Activated T-cell treated with anti-CD3 and anti-CD28 coated beads for 24 hours (primary cell): ENCODE results near the gene OR2M7.
"Not testable (repeated sequence)": the region's sequence is repeated elsewhere in the genome, so short reads cannot be mapped to it uniquely, and the experiment has no call there.

ENCODE experiments used
- DNase-seq: peaks from one replicate; pipeline ENCODE4 v3.0.0-alpha.2; 2020; ENCODE audit warnings: low read depth

Gene OR2M7, protein sequence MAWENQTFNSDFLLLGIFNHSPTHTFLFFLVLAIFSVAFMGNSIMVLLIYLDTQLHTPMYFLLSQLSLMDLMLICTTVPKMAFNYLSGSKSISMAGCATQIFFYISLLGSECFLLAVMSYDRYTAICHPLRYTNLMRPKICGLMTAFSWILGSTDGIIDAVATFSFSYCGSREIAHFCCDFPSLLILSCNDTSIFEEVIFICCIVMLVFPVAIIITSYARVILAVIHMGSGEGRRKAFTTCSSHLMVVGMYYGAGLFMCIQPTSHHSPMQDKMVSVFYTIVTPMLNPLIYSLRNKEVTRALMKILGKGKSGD

DNA sequence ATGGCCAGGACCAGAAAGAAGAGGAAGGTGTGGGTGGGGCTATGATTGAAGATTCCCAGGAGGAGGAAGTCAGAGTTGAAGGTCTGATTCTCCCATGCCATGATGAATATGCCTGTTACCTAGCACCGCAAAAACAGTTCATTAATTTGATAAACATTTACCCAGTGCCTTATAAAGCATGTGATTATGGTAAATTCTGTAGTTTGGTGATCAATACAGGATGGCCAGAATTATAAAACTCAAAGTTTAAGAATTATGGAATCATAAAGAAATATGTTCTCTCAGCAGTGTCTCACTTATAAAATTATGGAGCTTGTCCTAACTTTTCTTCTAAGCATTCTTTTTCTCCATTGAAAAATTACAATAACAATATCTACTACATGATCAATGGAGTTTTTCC is at the start of gene OR2M7:
Gene OR2M7 (minus strand): TSS at position 101 of the 400 bp plus-strand sequence. CDS start 0 bp downstream, at position 101.
- DNase-seq: no peak

DNA sequence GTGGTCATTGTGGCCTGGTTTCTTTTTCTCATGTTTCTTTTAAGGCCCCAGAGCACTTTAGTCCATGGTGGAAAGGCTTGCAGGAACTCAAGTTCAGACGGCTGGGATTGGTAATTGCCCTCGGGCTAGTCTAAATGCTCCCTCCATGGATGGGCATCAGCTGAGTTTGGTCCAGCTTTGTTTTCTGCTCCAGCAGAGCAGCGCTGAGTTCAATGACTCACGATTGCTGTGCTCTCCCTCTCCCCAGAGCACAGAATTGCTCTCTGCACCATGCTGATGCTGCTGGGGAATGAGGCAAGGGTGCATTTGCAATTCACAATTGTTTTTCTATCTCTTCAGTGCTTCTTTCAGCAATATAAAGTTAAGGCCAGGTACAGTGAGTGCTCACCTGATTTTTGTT is 49.4 kb upstream of the OR2M7 start:
- no peak for DNase-seq

DNA sequence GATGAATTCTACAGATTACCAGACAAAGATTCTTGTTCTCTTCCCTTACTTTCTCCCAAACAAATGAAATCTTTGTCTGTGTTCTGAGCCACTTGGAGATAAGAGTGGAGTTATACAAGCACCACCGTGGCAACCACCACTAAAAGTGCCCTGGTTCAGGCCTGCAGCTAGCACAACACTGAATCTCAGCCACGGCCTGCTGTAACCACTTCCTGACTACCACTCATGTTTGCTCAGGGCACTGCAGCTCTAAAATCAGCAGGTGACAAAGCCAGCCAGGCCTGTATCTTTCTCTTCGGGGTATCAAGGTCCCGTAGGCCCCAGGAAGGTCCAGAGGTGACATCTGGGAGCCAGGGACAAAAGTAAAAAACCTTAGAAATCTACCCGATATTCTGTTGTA is 48.0 kb upstream of the OR2M7 start:
- no peak for DNase-seq

DNA sequence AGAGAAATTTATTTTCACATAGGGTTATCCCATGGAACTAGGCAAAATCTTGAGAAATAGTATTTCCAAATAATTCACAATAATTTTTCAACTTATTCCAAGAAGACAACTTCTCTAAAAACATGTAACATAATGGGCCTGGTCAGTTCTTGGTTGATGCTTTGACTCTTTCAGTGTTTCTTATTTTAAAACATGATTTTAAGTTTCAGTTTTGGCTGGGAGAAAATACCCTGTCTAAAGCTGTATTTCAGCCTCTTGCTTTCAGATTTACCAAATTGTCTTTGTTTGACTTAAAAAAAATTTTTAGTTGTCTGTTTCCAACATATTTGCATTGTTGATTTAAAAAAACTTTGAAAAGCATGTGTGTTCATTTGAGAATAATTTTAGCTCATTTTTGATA is 42.2 kb upstream of the OR2M7 start:
- DNase-seq: no peak

DNA sequence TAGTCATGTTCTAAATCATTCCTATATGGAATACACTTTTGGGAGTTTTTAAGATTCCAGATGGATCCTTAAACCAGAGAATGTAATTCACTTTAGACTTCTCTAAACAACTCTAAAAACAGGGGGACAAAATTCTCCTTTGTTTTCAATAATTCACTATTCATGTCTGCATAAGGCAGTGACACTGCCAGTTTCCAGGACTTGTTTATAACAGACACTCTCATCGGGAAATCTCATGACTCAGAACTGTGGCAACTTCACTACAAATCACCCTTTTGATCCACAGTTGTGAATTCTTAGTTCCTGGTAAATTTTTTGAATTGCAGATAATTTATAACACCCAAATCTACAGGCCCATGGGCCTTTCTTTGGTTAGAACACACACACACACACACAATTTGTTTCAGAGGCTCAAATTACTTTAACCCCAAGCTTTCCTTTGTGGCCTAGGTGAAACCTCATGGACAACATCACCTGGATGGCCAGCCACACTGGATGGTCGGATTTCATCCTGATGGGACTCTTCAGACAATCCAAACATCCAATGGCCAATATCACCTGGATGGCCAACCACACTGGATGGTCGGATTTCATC is 36.9 kb upstream of the OR2M7 start, which contains the start of gene OR2T4:
Gene OR2T4 (plus strand): TSS at position 545 of the 595 bp plus-strand sequence. CDS start 0 bp downstream, at position 545.
- DNase-seq: no peak

DNA sequence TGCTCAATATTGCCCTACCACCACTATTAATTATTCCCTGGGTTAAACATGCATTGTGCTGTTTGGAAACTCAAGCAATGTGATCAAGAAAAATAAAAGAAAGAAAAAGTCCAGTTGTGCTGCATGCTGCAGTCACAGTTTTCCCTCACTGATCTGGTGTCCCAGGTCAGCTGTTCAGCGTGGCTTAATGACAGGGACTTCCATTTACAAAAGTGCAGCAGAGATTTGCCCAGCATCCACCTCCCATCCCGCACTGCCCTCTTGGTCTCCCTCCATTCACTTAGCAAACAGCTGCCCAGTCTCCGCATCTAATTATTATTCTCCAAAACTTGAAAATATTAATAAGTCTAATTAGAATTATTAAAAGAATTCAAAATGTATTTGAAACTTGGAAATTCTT is 35.0 kb upstream of the OR2M7 start:
- DNase-seq: no peak

DNA sequence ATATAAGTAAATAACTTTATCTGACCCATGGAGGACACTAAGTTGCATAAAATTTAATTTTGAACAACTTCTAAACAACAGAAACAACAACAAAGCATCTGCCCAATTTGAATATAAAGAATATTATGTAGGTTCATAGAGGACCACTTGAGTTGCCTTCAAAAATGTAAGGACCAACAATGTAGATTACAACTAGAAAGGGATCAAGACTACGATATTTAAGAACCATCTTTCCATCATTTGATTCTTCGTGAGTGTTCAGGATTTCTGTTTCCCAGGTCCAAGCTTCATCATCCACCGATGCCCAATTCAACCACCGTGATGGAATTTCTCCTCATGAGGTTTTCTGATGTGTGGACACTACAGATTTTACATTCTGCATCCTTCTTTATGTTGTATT is 24.1 kb upstream of the OR2M7 start, which contains the start of gene OR14C36:
Gene OR14C36 (plus strand): TSS at position 301 of the 400 bp plus-strand sequence. CDS start 0 bp downstream, at position 301.
- DNase-seq: no peak

DNA sequence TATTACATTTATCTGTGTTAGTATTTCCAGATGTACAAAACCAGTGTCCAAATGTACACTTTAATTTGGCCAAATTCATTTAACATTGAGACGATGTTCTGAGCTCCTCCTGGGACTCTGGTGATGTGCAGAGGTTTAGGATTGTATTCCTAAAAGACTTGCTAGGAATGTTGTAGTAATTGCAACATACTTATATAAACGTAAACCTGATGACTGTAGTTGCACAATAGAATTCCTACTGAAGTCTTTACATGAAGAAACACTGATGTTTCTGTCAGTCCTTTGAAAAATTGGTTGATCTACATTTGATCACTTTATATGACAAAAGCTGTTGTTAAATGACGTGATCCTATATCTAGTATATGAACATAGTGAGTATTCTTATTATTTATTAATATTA is 19.1 kb upstream of the OR2M7 start:
- no peak for DNase-seq

DNA sequence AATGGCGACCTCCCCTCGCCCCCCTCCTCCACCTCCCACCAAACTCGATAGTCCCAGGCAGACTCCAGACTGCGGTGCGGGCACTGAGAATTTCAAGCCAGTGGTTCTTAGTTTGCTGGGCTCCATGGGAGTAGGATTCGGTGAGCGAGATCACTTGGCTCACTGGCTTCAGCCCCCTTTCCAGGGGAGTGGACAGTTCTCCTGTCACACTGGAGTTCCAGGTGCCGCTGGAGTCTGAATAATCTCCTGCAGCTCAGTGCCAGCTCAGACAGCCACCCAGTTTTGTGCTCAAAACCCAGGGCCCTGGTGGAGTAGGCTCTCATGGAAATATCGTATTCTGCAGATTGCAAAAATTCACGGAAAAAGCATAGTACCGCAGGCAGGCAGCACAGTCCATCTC is 7.6 kb downstream of the OR2M7 start:
- no peak for DNase-seq

DNA sequence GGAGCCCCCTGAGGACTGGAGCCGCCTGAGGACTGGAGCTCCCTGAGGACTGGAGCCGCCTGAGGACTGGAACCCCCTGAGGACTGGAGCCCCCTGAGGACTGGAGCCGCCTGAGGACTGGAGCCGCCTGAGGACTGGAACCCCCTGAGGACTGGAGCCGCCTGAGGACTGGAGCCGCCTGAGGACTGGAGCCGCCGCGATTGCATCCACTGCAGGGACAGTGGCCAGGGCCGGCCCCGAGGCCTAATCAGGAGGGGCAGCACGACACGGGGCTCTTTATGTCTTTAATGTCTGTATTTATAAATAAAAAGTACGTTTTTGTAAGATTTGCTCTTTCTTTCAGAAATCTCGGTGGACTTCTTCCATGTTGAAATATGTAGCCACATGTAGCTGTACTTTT is 17.6 kb downstream of the OR2M7 start:
- DNase-seq: not testable (repeated sequence)

DNA sequence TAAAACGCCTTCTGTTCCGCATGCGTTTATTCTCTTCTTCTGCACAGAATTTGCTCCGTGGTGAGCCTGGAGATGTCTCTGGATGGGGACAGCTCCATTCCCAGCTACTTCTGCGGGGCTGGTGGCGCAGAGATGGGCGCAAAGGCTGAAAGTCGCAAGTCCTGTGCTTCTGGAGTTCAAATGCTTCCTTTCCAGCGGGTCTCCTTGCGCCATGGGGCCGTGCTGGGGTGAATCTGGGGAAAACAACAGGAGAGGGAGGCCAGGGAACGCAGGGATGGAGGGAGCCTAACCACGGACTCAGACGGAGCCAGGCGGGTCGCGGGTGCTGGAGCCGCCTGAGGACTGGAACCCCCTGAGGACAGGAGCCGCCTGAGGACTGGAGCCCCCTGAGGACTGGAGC is 18.3 kb downstream of the OR2M7 start:
- no peak for DNase-seq

DNA sequence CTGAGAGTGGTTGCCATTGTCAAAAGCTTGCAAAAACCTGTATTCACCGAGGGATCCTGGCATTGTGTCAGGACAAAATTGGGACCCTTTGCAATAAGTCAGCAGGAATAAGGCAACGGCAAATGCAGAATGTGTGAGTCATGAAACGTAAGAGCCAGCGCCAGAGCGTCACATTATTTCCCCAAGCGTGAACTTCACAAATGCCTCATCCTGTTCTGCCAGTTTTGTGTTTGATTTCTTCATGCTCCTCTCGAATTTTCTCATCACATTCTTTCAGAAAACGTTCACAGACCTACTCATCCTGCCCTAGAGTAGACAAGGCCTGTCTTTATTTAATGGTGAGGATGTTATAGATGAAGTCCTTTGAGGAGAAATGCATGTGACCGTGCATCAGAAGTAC is 18.7 kb downstream of the OR2M7 start:
- not testable (repeated sequence) for DNase-seq

DNA sequence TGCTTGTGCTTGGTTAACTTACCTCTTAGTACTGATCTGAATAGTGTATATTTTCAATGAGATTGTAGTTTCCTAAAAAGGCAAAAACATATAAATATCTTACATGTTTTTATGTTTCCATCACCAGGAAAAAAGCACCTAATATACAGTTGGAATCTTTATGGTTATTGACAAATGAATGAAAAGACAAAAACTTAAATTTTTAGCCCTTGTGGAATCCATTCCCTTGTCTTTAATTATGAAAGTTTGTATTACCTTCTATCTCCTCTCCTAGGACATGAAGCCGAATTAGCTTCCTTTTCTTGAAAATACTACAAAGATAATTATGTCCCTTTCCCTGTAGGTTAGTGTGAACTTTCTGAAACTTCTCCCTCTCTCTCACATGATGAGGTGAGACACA is 21.0 kb downstream of the OR2M7 start, which contains the start of gene OR2T12:
Gene OR2T12 (minus strand): TSS at position 101 of the 400 bp plus-strand sequence. CDS start 7,846 bp downstream, outside the sequence.
- no peak for DNase-seq

DNA sequence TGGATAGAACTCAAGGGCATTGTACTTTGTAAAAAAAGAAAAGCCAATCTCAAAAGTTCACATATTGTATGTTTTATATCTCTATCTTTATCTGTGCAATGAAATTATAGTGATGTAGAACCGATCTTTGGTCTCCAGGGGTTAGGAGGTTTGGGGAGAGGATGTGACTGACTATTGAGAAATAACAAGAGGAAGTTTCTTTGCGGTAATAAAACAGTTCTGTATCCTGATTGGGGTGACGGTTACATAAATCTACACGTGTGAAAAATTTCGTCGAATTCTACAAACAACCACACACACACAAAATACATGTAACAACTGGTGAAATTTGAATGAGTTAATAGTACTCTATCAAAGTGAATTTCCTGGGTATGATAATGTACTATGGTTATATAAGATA is 36.0 kb downstream of the OR2M7 start:
- no peak for DNase-seq

DNA sequence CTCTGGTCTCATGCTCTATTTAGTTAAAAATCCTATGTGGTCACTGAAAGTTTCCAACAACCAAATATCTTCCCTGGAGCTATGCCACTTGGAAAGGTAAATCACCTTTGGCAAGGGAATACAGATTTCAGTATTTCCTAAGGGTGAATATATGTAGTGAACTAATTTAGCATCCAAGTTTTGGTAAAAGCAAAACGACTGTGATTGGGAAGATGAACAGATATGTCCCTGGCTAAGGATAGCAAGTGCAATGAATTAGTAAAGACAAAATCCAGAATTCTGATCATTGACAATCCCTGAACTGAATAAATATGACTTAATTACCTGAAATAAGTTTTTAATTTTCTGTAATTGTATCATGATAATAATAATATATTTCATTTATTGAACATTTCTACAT is 46.5 kb downstream of the OR2M7 start, which contains the start of gene OR2T33:
Gene OR2T33 (minus strand): TSS at position 101 of the 400 bp plus-strand sequence. CDS start 4,162 bp downstream, outside the sequence.
- no peak for DNase-seq
